Measurements from ENCODE around the gene C19orf81. TPM values are rescaled to one million over a fixed set of nuclear protein-coding genes. Genes with fewer than 3 reads are reported as not detected.
A peak's percentile ranks its signal among the peaks of the same experiment; 100 is the strongest.

The C19orf81 gene
- total and polyA plus RNA-seq, 2 of the 8 experiments (the other 6 are each of a cell fraction or from before 2014, with no cell fraction given), result 11.7 to 13.0 TPM

DNA sequence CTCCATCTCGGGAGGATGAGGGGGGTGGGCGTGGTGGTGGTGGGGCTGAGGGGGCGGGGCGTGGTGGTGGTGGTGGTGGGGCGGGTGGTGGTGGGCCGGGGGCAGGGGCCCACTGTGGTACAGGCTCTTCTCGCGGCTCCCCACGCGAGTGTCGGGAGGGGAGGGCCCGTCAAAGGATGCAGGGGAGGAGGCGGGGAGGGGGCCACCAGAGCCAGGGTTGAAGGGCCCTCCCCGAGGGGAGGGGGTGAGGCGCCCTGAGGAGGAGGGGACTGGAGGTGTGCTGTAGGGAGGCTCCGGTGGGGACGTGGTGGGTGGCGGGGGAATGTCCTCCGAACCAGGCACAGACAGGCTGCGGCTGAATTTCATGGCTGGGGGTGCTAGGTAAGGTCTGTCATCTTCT lies 19.6 kb downstream of the C19orf81 start:
- Histone ChIP-seq H2BK15ac (ENCODE audit: low read length) (0 out of 2 replicates have a peak overlapping the region, but pooled peaks have one; percentile 29), H4K8ac (ENCODE audit: extremely low read depth, insufficient read depth, low read length) (no peak overlapping the region), H3K36me3 (ENCODE audit: control insufficient read depth in 2 of 4, insufficient read depth in 4 of 4, low read length in 3 of 4) (no peaks in the 10 kb centered on the region; a peak in 1 of 8 replicates), H4K20me1 (replicated peaks in 1 of 2; ENCODE audit: control insufficient read depth in 1 of 2, insufficient read depth in 2 of 2, low read length in 2 of 2) (peaks cover 0 to 4% of the 10 kb centered on the region in 2 experiments), H2BK20ac (ENCODE audit: low read length) (no peak overlapping the region), H3K4ac (replicated peaks; ENCODE audit: insufficient read length, low read depth, low read length) (no peak overlapping the region), H2AK5ac (ENCODE audit: low read depth, low read length) (no peak overlapping the region), H3K9me3 (ENCODE audit: insufficient read depth in 2 of 2, low read depth in 1 of 2, low read length in 1 of 2) (0 out of 4 replicates have a peak, but pooled peaks cover 0 to 5% of the 10 kb centered on the region in 2 experiments), H3K9ac (replicated peaks in 1 of 4; ENCODE audit: extremely low read depth in 1 of 4, low read depth in 3 of 4, low read length in 3 of 4) (no peak overlapping the region), H3K4me3 (ENCODE audit: extremely low read depth in 1 of 4, insufficient read depth in 2 of 4, low read depth in 3 of 4, low read length in 4 of 4) (peak overlapping the region in 1 of 4 experiments; percentile 53; a peak in 1 of 8 replicates), H2BK12ac (ENCODE audit: low read depth, low read length) (no peak overlapping the region), H3K27me3 (replicated peaks in 1 of 4; ENCODE audit: control insufficient read depth in 3 of 4, extremely low read depth in 1 of 4, insufficient read depth in 3 of 4, low read length in 3 of 4) (peaks cover 27 to 46% (median 41%) of the 10 kb centered on the region in 4 experiments), H3K79me2 (ENCODE audit: control insufficient read depth in 1 of 2, insufficient read depth in 2 of 2, low read length in 2 of 2) (no peaks in the 10 kb centered on the region), H3K4me2 (ENCODE audit: insufficient read depth in 1 of 2, low read depth in 2 of 2, low read length in 2 of 2) (no peak overlapping the region; a peak in 1 of 4 replicates), H2BK120ac (replicated peaks; ENCODE audit: low read depth, low read length) (no peak overlapping the region), H3K23me2 (ENCODE audit: low read depth, low read length) (peaks cover 1% of the 10 kb centered on the region; the same call in 1 of the 2 replicates), H3K18ac (ENCODE audit: extremely low read depth, low read length) (no peak overlapping the region), H3K79me1 (ENCODE audit: low read depth, low read length) (no peaks in the 10 kb centered on the region), H3K4me1 (replicated peaks in 1 of 4; ENCODE audit: control insufficient read depth in 3 of 4, insufficient read depth in 4 of 4, low read length in 3 of 4) (peaks cover 0 to 8% (median 4%) of the 10 kb centered on the region in 4 experiments; a peak in 5 of 7 replicates), H2BK5ac (ENCODE audit: low read depth, low read length) (no peak overlapping the region), H3K27ac (ENCODE audit: low read depth, low read length) (no peak overlapping the region), H4K91ac (replicated peaks; ENCODE audit: insufficient read length, low read length) (no peak overlapping the region), H3K14ac (ENCODE audit: insufficient read length) (no peak overlapping the region), H4K5ac (ENCODE audit: insufficient read length, low read depth, low read length) (no peak overlapping the region), H2AFZ (ENCODE audit: low read length) (no peak overlapping the region), H3K23ac (ENCODE audit: insufficient read length) (no peak overlapping the region), H3K56ac (replicated peaks; ENCODE audit: insufficient read length, low read depth, low read length) (no peak overlapping the region)
- TF ChIP-seq SP4 (IDR thresholded peaks at IDR 0.05; ENCODE audit: low read length) (no peak), KDM4A (IDR thresholded peaks at IDR 0.05; ENCODE audit: low read depth, low read length, severe bottlenecking) (no peak), ZNF274 (IDR thresholded peaks at IDR 0.05; ENCODE audit: borderline replicate concordance, extremely low read depth, low read length) (no peak), SIRT6 (IDR thresholded peaks at IDR 0.05; ENCODE audit: low read length) (no peak), CHD1 (IDR thresholded peaks at IDR 0.05; ENCODE audit: low read depth, low read length) (no peak), GABPA (IDR thresholded peaks at IDR 0.05; ENCODE audit: borderline replicate concordance, insufficient read depth, low read length) (no peak), EZH2 (IDR thresholded peaks at IDR 0.05; ENCODE audit: low read depth, low read length, severe bottlenecking) (no peak), RAD21 (IDR thresholded peaks at IDR 0.05 in 1 of 2, conservative IDR thresholded peaks at IDR 0.05 in 1 of 2; ENCODE audit: low read depth in 2 of 2, low read length in 2 of 2) (no peak), SP1 (IDR thresholded peaks at IDR 0.05; ENCODE audit: low read depth, low read length) (no peak), RNF2 (IDR thresholded peaks at IDR 0.05; ENCODE audit: borderline replicate concordance, low read depth, low read length, missing control alignments, poor library complexity, severe bottlenecking) (no peak), MAFK (IDR thresholded peaks at IDR 0.05; ENCODE audit: low read depth, low read length) (no peak), CEBPB (IDR thresholded peaks at IDR 0.05; ENCODE audit: low read depth, low read length) (no peak), SIN3A (conservative IDR thresholded peaks at IDR 0.05 in 1 of 2, IDR thresholded peaks at IDR 0.05 in 1 of 2; ENCODE audit: low read depth in 1 of 2, low read length in 2 of 2) (no peak)
- no peak for FAIRE-seq
- DNase-seq (ENCODE audit: low read depth in 1 of 2, low spot score in 2 of 2), result no peak
- WGBS, 2 experiments (ENCODE audit: extremely low coverage in 1 of 2, insufficient coverage in 1 of 2, insufficient read length in 1 of 2, insufficient replicate concordance in 2 of 2, low coverage in 1 of 2, low lambda C conversion rate in 2 of 2, missing lambda C conversion rate in 1 of 2), result 83% methylated on average over 1 of the region's 20 CpGs; no CpG with 5 or more reads in 1 of the 2 experiments
- ChIA-PET CTCF (ENCODE audit: partially characterized antibody) (interaction anchor here (0.5 to 3.9 kb wide), 20 partner anchors 11 to 272 kb away, joined by 3 to 28 read pairs (median 6); no protein-coding TSS in a partner anchor), POLR2A (ENCODE audit: partially characterized antibody) (interaction anchor here (0.6 to 1.8 kb wide), 4 partner anchors 9 to 60 kb away, joined by 3 to 14 read pairs (median 4); no protein-coding TSS in a partner anchor)
